Measurements from ENCODE around the gene ZNF511. TPM values are rescaled to one million over a fixed set of nuclear protein-coding genes. Genes with fewer than 3 reads are reported as not detected.

ZNF511 gene
- total and polyA plus RNA-seq, 3 experiments from 2014 or later = 82.2 to 90.8 (median 83.2) TPM

DNA sequence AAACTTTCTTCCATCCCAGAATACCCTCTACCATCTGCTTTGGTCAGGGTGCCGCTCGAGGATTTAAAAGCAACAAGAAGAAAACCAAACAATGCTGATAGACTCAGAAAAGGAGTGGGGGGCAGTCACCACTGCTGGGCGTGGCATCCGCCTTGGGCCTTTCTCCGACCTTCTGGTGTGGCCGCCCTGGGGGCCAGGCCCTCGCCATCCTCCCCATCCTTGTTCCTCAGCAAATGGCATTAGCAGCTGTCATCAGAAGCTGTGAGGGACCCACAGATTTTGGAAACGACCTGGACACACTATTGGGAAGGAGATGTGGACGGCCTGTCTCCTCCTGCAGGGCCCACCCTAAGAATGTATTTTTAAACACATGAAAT lies 4.0 kb downstream of the ZNF511 start:
- CTCF ChIA-PET = interaction anchor here (4.1 kb wide), 1 partner anchor 16 kb away, joined by 17 read pairs; no protein-coding TSS in a partner anchor
- no peak overlapping the region for H3K27ac ChIP-seq (ENCODE audit: low read depth, low read length)
- H3K36me3 Mint-ChIP-seq = peaks cover 0 to 41% (median 6%) of the 10 kb centered on the region in 3 donors
- H3K4me3 Mint-ChIP-seq = peak overlapping the region in 1 of 7 donors; percentile 18
- H3K27me3 ChIP-seq (ENCODE audit: insufficient read depth, low read length, poor library complexity, severe bottlenecking) = no peaks in the 10 kb centered on the region
- H3K9me3 Mint-ChIP-seq = peaks cover 0 to 3% (median 2%) of the 10 kb centered on the region in 5 donors
- H3K4me1 Mint-ChIP-seq = peaks cover 6% of the 10 kb centered on the region in 3 donors
- H3K27ac Mint-ChIP-seq = peak overlapping the region in 1 of 8 donors; percentile 75
- H3K4me1 ChIP-seq (ENCODE audit: insufficient read depth, low read length) = peaks cover 7% of the 10 kb centered on the region
- POLR2A ChIA-PET = no interaction called here
- no peak overlapping the region for H3K4me3 ChIP-seq (ENCODE audit: low read length)
- H3K9me3 ChIP-seq (ENCODE audit: low read length) = no peaks in the 10 kb centered on the region
- H3K36me3 ChIP-seq (ENCODE audit: insufficient read depth, low read length) = peaks cover 17% of the 10 kb centered on the region
- no peak for DNase-seq
- H3K27me3 Mint-ChIP-seq = peaks cover 0 to 6% of the 10 kb centered on the region in 2 donors

DNA sequence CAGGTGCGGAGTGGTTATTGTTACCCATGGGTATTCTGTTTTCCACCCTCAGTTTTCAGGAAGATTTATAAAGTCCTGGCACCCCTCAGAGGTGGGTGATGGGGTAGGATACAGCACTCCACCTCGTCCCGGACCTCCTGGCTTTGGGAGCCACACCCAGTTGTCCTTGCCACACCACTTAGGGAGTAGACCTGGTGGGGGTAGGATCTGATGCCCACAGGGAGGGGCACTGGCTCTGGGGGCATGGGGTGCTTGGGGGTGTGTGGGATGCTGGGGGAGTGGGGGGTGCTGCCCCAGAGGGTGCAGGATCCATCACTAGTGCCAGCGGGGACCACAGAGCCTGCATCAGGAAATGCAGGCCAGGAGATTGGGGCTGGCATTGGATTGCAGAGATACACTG lies 4.5 kb downstream of the ZNF511 start:
- peaks cover 6% of the 10 kb centered on the region for H3K4me1 ChIP-seq (ENCODE audit: insufficient read depth, low read length)
- H3K4me3 ChIP-seq (ENCODE audit: low read length) = no peak overlapping the region
- Mint-ChIP-seq H3K36me3 (peaks cover 0 to 36% (median 6%) of the 10 kb centered on the region in 3 donors), H3K4me1 (peaks cover 1 to 2% (median 1%) of the 10 kb centered on the region in 3 donors), H3K27ac (peak overlapping the region in 2 of 8 donors; percentile 36 to 54), H3K27me3 (peaks cover 0 to 4% of the 10 kb centered on the region in 2 donors), H3K4me3 (no peak overlapping the region), H3K9me3 (peaks cover 0 to 1% (median under 1%) of the 10 kb centered on the region in 5 donors)
- ChIA-PET CTCF (interaction anchor here (1.0 to 4.1 kb wide), 2 partner anchors 16 to 744 kb away, joined by 3 to 17 read pairs; no protein-coding TSS in a partner anchor), POLR2A (no interaction called here)
- no peaks in the 10 kb centered on the region for H3K9me3 ChIP-seq (ENCODE audit: low read length)
- no peaks in the 10 kb centered on the region for H3K27me3 ChIP-seq (ENCODE audit: insufficient read depth, low read length, poor library complexity, severe bottlenecking)
- no peak overlapping the region for H3K27ac ChIP-seq (ENCODE audit: low read depth, low read length)
- H3K36me3 ChIP-seq (ENCODE audit: insufficient read depth, low read length) = peaks cover 17% of the 10 kb centered on the region
- DNase-seq = no peak

DNA sequence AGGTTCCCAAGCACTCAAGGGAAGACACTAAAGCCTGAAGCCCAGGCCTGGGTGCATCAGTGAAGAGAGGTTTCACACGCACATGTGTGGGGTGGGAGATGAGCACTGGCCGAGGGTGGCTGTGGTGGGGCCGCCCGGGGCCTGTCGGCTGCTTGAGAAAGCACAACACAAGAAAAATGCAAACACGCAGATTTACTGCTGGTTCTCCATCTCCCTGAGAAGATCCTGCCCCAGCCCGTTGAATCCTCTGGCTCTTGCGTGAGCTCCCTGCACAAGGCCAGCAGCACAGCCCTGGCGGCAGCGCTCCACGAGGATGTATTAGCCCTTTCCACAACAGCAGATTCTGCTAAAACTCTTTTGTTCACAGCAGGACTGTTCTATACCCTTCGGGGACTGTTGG lies 6.2 kb downstream of the ZNF511 start:
- H3K4me1 ChIP-seq (ENCODE audit: insufficient read depth, low read length) = no peaks in the 10 kb centered on the region
- peak overlapping the region in 1 of 8 donors; percentile 75 for H3K27ac Mint-ChIP-seq

DNA sequence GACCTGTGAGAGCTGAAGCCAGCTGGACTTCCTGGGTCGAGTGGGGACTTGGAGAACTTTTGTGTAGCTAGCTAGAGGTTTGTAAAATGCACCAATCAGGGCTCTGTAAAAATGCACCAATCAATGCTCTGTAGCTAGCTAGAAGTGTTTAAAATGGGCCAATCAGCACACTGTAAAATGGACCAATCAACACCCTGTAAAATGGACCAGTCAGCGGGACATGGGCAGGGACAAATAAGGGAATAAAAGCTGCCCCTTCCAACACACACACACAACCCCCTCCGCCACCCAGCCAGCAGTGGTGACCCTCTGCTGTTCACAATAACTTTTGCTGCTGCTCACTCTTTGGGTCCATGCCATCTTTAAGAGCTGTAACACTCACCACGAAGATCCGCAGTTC lies 7.1 kb downstream of the ZNF511 start:
- Histone ChIP-seq H3K27ac (ENCODE audit: low read depth, low read length) (no peak overlapping the region), H3K36me3 (ENCODE audit: insufficient read depth, low read length) (peaks cover 12% of the 10 kb centered on the region), H3K27me3 (ENCODE audit: insufficient read depth, low read length, poor library complexity, severe bottlenecking) (no peaks in the 10 kb centered on the region), H3K4me3 (ENCODE audit: low read length) (no peak overlapping the region), H3K9me3 (ENCODE audit: low read length) (no peaks in the 10 kb centered on the region), H3K4me1 (ENCODE audit: insufficient read depth, low read length) (no peaks in the 10 kb centered on the region)
- ChIA-PET POLR2A (interaction anchor here (0.7 kb wide), 1 partner anchor 9 kb away, joined by 3 read pairs; no protein-coding TSS in a partner anchor), CTCF (interaction anchor here (0.8 to 4.1 kb wide), 3 partner anchors 8 to 58 kb away, joined by 3 to 17 read pairs (median 4); no protein-coding TSS in a partner anchor)
- no peak for DNase-seq
- H3K4me3 Mint-ChIP-seq = peak overlapping the region in 2 of 7 donors; percentile 42 to 79
- H3K4me1 Mint-ChIP-seq = peaks cover 5 to 12% (median 6%) of the 10 kb centered on the region in 3 donors
- no peaks in the 10 kb centered on the region for H3K9me3 Mint-ChIP-seq
- peaks cover 4 to 11% of the 10 kb centered on the region in 2 donors for H3K27me3 Mint-ChIP-seq
- peak overlapping the region in 1 of 8 donors; percentile 77 for H3K27ac Mint-ChIP-seq
- peaks cover 0 to 22% (median 6%) of the 10 kb centered on the region in 3 donors for H3K36me3 Mint-ChIP-seq

More for the DNA sequence above, 6.2 kb downstream of the ZNF511 start:
- peaks cover 0 to 31% (median 6%) of the 10 kb centered on the region in 3 donors for H3K36me3 Mint-ChIP-seq
- H3K4me3 Mint-ChIP-seq = no peak overlapping the region
- no peak for DNase-seq
- H3K27ac ChIP-seq (ENCODE audit: low read depth, low read length) = no peak overlapping the region
- H3K4me3 ChIP-seq (ENCODE audit: low read length) = no peak overlapping the region
- H3K9me3 Mint-ChIP-seq = no peaks in the 10 kb centered on the region
- POLR2A ChIA-PET = interaction anchor here (0.5 kb wide), 1 partner anchor 43 kb away, joined by 3 read pairs; no protein-coding TSS in a partner anchor
- CTCF ChIA-PET = interaction anchor here (1.0 to 4.1 kb wide), 4 partner anchors 11 to 171 kb away, joined by 3 to 17 read pairs (median 4); no protein-coding TSS in a partner anchor
- no peaks in the 10 kb centered on the region for H3K27me3 ChIP-seq (ENCODE audit: insufficient read depth, low read length, poor library complexity, severe bottlenecking)
- peaks cover 5 to 12% (median 6%) of the 10 kb centered on the region in 3 donors for H3K4me1 Mint-ChIP-seq
- no peaks in the 10 kb centered on the region for H3K9me3 ChIP-seq (ENCODE audit: low read length)
- peaks cover 17% of the 10 kb centered on the region for H3K36me3 ChIP-seq (ENCODE audit: insufficient read depth, low read length)
- H3K27me3 Mint-ChIP-seq = peaks cover 2 to 6% of the 10 kb centered on the region in 2 donors

DNA sequence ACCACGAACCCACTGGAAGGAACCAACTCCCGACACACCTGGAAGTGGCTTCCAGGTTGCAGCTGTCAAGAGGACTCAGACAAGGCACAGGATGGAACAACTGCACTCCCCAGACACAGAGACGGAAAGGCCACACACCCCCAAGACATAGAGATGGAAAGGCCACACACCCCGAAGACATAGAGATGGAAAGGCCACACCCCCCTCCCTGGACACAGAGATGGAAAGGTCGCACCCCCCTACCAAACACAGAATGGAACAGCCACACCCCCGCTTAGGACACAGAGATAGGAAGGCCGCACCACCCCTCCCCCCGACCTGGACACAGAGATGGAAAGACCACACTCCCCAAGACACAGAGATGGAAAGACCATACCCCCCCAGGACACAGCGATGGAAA lies 7.6 kb downstream of the ZNF511 start:
- Mint-ChIP-seq H3K36me3 (peaks cover 0 to 18% (median 6%) of the 10 kb centered on the region in 3 donors), H3K9me3 (no peaks in the 10 kb centered on the region), H3K4me3 (peak overlapping the region in 2 of 7 donors; percentile 42 to 79), H3K4me1 (peaks cover 5 to 12% (median 6%) of the 10 kb centered on the region in 3 donors), H3K27me3 (peaks cover 4 to 11% of the 10 kb centered on the region in 2 donors), H3K27ac (peak overlapping the region in 1 of 8 donors; percentile 19)
- ChIA-PET CTCF (interaction anchor here (1.1 to 4.1 kb wide), 2 partner anchors 13 to 59 kb away, joined by 3 to 17 read pairs; no protein-coding TSS in a partner anchor), POLR2A (interaction anchor here (0.7 kb wide), 1 partner anchor 8 kb away, joined by 3 read pairs; no protein-coding TSS in a partner anchor)
- H3K9me3 ChIP-seq (ENCODE audit: low read length) = no peaks in the 10 kb centered on the region
- no peaks in the 10 kb centered on the region for H3K4me1 ChIP-seq (ENCODE audit: insufficient read depth, low read length)
- no peak overlapping the region for H3K4me3 ChIP-seq (ENCODE audit: low read length)
- H3K27ac ChIP-seq (ENCODE audit: low read depth, low read length) = no peak overlapping the region
- no peak for DNase-seq
- peaks cover 12% of the 10 kb centered on the region for H3K36me3 ChIP-seq (ENCODE audit: insufficient read depth, low read length)
- no peaks in the 10 kb centered on the region for H3K27me3 ChIP-seq (ENCODE audit: insufficient read depth, low read length, poor library complexity, severe bottlenecking)

DNA sequence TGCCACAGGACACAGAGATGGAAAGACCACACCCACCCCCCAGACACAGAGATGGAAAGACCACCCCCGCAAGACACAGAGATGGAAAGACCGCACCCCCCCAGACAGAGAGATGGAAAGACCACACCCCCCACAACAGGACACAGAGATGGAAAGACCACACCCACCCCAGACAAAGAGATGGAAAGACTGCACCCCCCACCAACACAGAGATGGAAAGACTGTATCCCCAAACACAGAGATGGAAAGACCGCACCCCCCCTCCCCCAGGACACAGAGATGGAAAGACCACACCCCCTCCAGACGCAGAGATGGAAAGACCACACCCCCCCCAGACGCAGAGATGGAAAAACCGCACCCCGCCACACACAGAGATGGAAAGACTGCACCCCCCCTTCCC lies 8.0 kb downstream of the ZNF511 start:
- Histone ChIP-seq H3K4me3 (ENCODE audit: low read length) (no peak overlapping the region), H3K27ac (ENCODE audit: low read depth, low read length) (no peak overlapping the region), H3K27me3 (ENCODE audit: insufficient read depth, low read length, poor library complexity, severe bottlenecking) (no peaks in the 10 kb centered on the region), H3K36me3 (ENCODE audit: insufficient read depth, low read length) (peaks cover 8% of the 10 kb centered on the region), H3K9me3 (ENCODE audit: low read length) (no peaks in the 10 kb centered on the region), H3K4me1 (ENCODE audit: insufficient read depth, low read length) (no peaks in the 10 kb centered on the region)
- Mint-ChIP-seq H3K27ac (no peak overlapping the region), H3K4me3 (no peak overlapping the region), H3K36me3 (peaks cover 0 to 14% (median 6%) of the 10 kb centered on the region in 3 donors), H3K9me3 (no peaks in the 10 kb centered on the region), H3K27me3 (peaks cover 4 to 11% of the 10 kb centered on the region in 2 donors), H3K4me1 (peaks cover 5 to 12% (median 6%) of the 10 kb centered on the region in 3 donors)
- ChIA-PET POLR2A (no interaction called here), CTCF (interaction anchor here (4.1 kb wide), 1 partner anchor 12 kb away, joined by 17 read pairs; no protein-coding TSS in a partner anchor)
- no peak for DNase-seq

DNA sequence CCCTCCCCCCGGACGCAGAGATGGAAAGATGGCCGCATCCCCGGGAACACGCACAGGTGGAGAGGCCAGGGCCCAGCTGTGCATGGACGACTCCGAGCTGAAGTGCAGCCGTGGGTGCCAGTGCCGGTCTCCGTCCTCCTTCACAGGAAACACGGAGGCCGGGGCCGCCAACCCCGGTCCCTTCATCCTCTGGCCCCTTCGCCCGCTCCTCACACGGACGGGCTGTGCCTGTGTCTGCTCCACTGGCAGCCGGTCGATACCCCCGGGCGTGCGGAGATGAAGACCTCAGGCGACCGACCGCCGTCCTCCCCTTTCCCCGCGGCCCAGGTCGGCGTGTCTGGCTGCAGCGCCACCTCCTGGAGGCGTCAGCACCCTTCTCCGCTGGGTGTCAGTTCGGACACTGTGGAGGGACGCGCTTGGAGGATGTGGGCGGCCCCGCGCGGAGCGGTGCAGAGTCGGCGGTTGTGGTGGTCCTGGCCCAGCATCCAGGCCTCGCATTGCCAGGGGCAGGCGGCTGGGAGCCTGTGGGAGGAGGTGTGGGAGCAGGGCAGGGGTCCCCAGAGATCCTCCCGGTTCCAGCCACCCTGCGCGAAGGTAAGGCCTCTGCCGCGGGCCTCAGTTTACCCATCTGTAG lies 9.9 kb downstream of the ZNF511 start:
- peaks cover 5 to 12% (median 6%) of the 10 kb centered on the region in 3 donors for H3K4me1 Mint-ChIP-seq
- CTCF ChIA-PET = interaction anchor here (0.6 to 1.6 kb wide), 7 partner anchors 9 to 191 kb away, joined by 3 to 4 read pairs (median 3); partner anchors contain the start of gene CALY
- peak overlapping the region in 1 of 8 donors; percentile 22 for H3K27ac Mint-ChIP-seq
- H3K9me3 Mint-ChIP-seq = no peaks in the 10 kb centered on the region
- no peaks in the 10 kb centered on the region for H3K9me3 ChIP-seq (ENCODE audit: low read length)
- peaks cover 5 to 11% of the 10 kb centered on the region in 2 donors for H3K27me3 Mint-ChIP-seq
- peak; percentile 56 to 77 (median 61) for DNase-seq
- peaks cover 0 to 2% (median 0%) of the 10 kb centered on the region in 3 donors for H3K36me3 Mint-ChIP-seq
- H3K27me3 ChIP-seq (ENCODE audit: insufficient read depth, low read length, poor library complexity, severe bottlenecking) = no peaks in the 10 kb centered on the region
- H3K4me1 ChIP-seq (ENCODE audit: insufficient read depth, low read length) = no peaks in the 10 kb centered on the region
- peak overlapping the region in 6 of 7 donors; percentile 43 to 74 (median 66) for H3K4me3 Mint-ChIP-seq
- H3K27ac ChIP-seq (ENCODE audit: low read depth, low read length) = no peak overlapping the region
- POLR2A ChIA-PET = no interaction called here
- no peaks in the 10 kb centered on the region for H3K36me3 ChIP-seq (ENCODE audit: insufficient read depth, low read length)
- peak overlapping the region; percentile 34 for H3K4me3 ChIP-seq (ENCODE audit: low read length)

Measured in CD8-positive, alpha-beta memory T cell (primary cell).